Dedifferentiated amniotic fluid mesenchymal stem cell (primary cell): ENCODE data around the gene PRDX3.
"Not testable (repeated sequence)": the region's sequence is repeated elsewhere in the genome, so short reads cannot be mapped to it uniquely, and the experiment has no call there.

ENCODE experiments used
- DNase-seq: peaks from one replicate; pipeline ENCODE4 v3.0.0-alpha.2; 2016; ENCODE audit errors: extremely low spot score

Gene PRDX3

GRCh38 chr10:119206603-119207365 lies 28.2 kb upstream of the PRDX3 start:
- no peak for DNase-seq

GRCh38 chr10:119205894-119206602 lies 27.4 kb upstream of the PRDX3 start:
- no peak for DNase-seq

GRCh38 chr10:119203006-119203405 lies 24.4 kb upstream of the PRDX3 start:
- DNase-seq: no peak

- DNase-seq: no peak
Measured at GRCh38 chr10:119201233-119201632, 22.6 kb upstream of the PRDX3 start.

GRCh38 chr10:119199231-119199992 lies 20.8 kb upstream of the PRDX3 start:
- peak; percentile 78 for DNase-seq

GRCh38 chr10:119198438-119198837 lies 19.8 kb upstream of the PRDX3 start:
- DNase-seq: no peak

GRCh38 chr10:119197921-119198320 lies 19.3 kb upstream of the PRDX3 start:
- DNase-seq: no peak

- no peak for DNase-seq
Measured at GRCh38 chr10:119191881-119192280, 13.3 kb upstream of the PRDX3 start.

GRCh38 chr10:119190954-119191785 lies 12.6 kb upstream of the PRDX3 start:
- DNase-seq: no peak

GRCh38 chr10:119190353-119190752 lies 11.7 kb upstream of the PRDX3 start:
- DNase-seq: peak; percentile 90

- no peak for DNase-seq
Measured at GRCh38 chr10:119189811-119190282, 11.2 kb upstream of the PRDX3 start.

- no peak for DNase-seq
Measured at GRCh38 chr10:119183664-119184412, 5.2 kb upstream of the PRDX3 start.

GRCh38 chr10:119180850-119181400 lies 2.3 kb upstream of the PRDX3 start:
- DNase-seq: not testable (repeated sequence)

- no peak for DNase-seq
Measured at GRCh38 chr10:119177708-119178371, 772 bp downstream of the PRDX3 start.

- DNase-seq: no peak
Measured at GRCh38 chr10:119176166-119176565, 2.4 kb downstream of the PRDX3 start.

GRCh38 chr10:119174109-119174508 lies 4.5 kb downstream of the PRDX3 start:
- no peak for DNase-seq

GRCh38 chr10:119167041-119167440 lies 11.6 kb downstream of the PRDX3 start:
- no peak for DNase-seq

- no peak for DNase-seq
Measured at GRCh38 chr10:119166564-119166963, 12.0 kb downstream of the PRDX3 start.

GRCh38 chr10:119166118-119166500 lies 12.5 kb downstream of the PRDX3 start:
- DNase-seq: no peak
